HG03342 (cell line): ENCODE data around the gene PDGFB.

Source experiments
- ATAC-seq: cut with Tn5 transposase; IDR thresholded peaks from one replicate; pipeline ENCODE4 v1.9.1; 2021; ENCODE audit warnings: mild to moderate bottlenecking, moderate library complexity; ENCODE audit not compliant: unreplicated experiment

PDGFB gene

GRCh38 chr22:39277142-39277607 lies 32.4 kb upstream of the PDGFB start:
- ATAC-seq = no peak

- ATAC-seq = no peak
These were observed 31.8 kb upstream of the PDGFB start for GRCh38 chr22:39276440-39277141.

GRCh38 chr22:39275814-39276439 lies 31.1 kb upstream of the PDGFB start:
- no peak for ATAC-seq

DNA sequence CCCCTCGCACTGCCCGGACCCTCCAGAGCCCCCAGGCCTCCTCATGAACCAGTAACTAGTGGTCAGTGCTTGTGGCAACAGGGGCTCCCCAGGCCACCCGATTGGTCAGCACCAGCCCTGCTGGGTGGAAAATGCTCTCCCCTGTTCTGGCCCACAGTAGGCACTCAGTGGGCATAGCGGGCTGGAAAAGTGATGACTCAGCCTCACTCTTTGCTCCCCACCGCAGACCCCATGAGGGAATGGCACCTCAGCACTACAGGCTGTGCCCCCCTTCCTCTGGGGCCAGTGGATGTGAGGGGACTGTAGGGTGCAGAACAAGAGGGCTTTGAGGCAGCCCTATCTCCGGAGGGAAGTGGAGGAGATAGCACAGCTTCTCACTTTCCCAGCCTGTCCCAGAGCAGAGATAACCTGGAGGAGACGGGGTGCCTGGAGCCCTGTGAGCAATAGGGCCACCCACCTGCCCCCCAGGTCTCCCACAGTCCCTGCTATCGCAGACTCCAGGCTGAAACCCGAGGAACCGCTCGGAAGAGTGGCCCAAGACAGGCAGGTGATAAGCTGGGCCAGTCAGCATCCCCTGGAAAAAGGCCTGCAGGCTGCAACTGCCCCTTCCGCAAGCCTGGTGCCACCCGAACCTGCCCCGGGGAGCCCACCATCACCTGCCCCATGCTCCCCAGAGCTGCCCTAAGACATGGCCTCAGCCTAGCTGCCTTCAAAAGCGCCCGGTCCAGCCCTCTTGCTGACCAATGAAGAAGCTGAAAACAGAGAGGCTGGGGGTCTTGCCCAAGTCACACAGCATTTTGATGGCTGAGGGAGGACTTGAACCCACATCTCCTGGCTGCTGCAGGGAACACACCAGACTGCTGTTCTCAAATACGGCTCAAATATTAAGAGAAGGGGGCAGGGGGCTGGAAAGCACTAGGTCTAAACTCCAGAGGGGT lies 29.4 kb upstream of the PDGFB start:
- ATAC-seq = no peak

- no peak for ATAC-seq
These were observed 26.0 kb upstream of the PDGFB start for GRCh38 chr22:39270792-39271191.

DNA sequence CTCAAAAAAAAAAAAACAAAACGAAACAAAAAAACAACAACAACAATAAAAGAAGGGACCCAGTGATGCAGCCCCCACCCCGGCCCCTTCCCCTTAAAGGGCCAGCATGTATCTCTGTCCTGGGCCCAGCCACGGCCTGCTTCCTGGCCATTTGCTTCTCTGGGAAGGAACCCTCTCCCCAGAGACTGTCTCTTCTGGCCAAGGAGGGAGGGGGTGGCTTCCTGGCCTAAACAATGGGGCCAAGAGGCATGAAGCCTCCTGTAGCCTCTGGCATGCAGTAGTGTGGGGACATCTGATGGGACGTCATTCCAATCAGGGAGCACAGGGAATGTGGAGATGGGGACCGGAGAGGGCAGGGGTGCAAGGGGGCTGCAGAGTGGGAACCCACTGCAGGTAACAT lies 25.5 kb upstream of the PDGFB start:
- no peak for ATAC-seq

DNA sequence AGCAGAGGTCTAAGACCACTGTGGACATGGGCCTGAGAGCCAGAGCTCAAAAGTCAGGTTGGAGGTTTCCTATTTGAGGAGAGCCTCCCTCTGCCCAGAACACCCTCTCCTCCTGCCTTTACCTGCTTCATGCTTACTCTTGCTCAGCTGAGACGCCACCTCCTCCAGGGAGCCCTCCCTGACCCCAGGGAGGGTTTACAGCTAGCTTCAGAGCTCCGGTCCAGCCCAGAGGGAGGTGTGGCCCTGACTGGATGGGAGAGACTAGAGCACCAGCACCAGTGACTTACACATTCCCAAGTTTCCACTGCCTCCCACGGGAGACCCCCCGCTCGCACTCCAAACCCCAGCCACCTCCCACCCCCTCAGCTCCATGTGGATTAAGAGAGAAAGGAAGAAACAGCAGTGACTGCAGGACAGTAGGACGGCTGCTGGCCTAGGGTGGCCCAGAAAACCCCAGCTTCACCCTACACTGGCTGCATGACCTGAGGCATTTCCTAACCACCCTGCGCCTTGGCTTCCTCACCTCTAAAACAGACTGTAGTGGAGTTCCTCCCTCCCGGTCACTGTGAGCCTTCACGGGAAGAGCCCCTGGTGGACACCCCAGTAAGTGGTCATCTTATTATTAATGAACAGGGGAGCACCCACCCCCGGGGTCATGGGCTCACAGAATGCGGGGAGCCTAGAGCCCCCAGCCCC lies 24.5 kb upstream of the PDGFB start:
- no peak for ATAC-seq

DNA sequence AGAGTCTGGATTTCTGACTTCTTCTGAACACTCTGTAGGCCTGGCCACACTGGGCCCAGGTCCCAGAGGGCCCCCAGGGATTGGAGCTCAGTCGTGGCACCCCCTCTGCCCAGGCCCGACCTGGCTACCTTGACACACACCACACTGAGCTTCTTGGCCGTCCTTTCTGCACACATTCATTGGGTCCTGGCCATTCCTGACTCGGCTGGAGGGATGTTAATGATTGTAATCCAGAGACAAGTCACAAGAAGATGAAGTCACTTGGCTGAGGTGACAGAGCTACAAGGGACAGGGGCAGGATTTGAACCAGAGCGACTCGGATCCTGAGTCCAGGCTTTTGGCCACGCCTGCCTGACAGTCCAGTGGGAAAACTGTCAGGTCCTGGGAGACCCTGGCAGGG lies 23.9 kb upstream of the PDGFB start:
- ATAC-seq = no peak

- ATAC-seq = no peak
These were observed 23.2 kb upstream of the PDGFB start for GRCh38 chr22:39267974-39268373.

- peak; percentile 67 for ATAC-seq
These were observed 21.7 kb upstream of the PDGFB start for GRCh38 chr22:39266398-39267030.

DNA sequence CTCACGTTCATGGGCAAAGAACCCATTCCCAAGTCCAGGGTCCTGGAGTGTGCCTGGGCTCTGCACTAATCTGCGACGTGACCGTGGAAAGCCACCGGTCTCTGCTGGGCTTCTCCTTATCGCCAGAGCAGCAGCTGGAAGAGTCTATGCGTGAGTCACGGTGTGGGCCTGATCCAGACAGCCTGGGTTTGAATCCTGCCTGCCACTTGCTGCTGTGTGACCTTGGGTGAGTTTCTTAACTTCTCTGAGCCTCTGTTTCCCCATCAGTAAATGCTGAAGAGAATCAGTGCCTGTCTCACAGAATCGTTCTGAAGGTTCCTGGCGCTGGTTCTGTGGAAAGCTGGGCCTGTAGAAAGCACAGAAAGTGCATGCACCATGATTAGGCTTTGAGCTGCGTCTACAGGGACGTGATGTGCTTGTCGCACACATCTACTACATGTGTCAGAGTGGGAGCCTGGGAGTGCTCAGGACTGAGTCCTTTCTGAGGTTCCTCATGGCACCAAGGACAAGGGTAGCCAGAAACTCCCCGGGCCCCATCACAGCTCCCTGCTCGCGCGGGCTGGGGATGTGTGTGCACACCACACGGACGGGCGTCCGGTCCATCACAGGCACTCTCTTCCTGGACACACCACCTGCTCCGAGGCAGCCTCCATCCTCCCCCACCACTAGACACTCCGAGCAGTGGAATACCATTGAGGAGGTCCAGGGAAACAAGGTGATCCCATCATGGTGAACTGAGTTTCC lies 20.5 kb upstream of the PDGFB start:
- no peak for ATAC-seq

- ATAC-seq = no peak
These were observed 19.7 kb upstream of the PDGFB start for GRCh38 chr22:39264349-39265038.

GRCh38 chr22:39263626-39264348 lies 19.0 kb upstream of the PDGFB start:
- no peak for ATAC-seq

- no peak for ATAC-seq
These were observed 14.9 kb upstream of the PDGFB start for GRCh38 chr22:39259666-39260065.

DNA sequence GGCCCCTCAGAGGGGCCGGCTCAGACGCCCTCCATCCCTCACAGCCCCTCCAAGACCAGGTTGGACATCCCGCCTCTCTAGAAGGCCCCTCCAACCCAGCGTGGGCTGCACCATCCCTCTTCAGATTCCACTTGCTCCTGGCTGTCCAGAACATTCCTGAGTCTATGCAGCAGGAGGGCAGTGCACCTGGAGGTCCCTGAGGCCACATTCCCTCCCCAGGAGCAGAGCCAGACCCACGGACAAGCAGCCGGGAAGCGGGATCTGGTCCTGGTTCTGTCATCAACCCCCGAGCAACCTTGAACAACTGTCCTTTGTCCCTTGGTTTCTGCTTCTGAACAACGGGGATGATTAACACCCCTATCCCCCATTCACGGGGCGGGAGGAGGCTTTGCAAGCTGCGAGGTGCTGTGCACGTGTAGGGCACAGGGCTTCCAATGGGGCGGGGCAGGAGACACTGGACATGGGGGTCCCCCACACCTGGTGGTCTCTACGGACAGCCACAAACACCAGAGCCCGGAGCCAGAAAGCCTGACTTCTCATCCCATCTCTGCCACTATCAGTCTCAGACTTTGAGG lies 13.2 kb upstream of the PDGFB start:
- ATAC-seq = no peak

GRCh38 chr22:39256979-39257378 lies 12.2 kb upstream of the PDGFB start:
- ATAC-seq = no peak

DNA sequence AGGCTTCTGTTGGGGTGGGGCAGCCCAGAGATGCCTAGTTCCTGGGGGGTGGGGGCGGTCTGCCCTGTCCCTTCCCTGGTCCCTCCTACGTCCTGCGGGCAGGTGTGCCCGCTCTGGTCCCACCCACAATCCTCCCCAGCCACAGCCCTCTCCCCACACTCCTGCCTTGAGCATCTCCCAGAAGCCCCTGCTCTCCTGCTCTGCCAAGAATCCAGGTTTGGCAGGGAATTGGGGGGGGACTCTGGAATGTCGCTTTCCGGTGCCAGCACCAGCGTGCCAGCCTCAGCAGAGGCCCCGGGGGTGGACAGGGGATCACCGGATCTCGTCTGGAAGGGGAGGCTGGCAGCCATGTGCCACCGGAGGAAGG lies 11.4 kb upstream of the PDGFB start:
- ATAC-seq = no peak

GRCh38 chr22:39255449-39256185 lies 10.8 kb upstream of the PDGFB start:
- no peak for ATAC-seq
